ENCODE results near the gene KIF26A.

- TF ChIP-seq CTCF (IDR thresholded peaks at IDR 0.05; ENCODE audit: low read length) (peak; percentile 32), EZH2 (optimal IDR thresholded peaks at IDR 0.05; ENCODE audit: low read depth, low read length) (no peak), EZH2phosphoT487 (IDR thresholded peaks at IDR 0.05; ENCODE audit: low read length) (no peak)
Measured at GRCh38 chr14:104224506-104225277, 86.3 kb downstream of the KIF26A start.
